Hematopoietic multipotent progenitor cell treated with erythropoietin and hydrocortisone succinate and interleukin-3 and kit ligand, for 15 days (in vitro differentiated cells): ENCODE data around the gene NLRC5.
"Not testable (repeated sequence)": the region's sequence is repeated elsewhere in the genome, so short reads cannot be mapped to it uniquely, and the experiment has no call there.

ENCODE experiments used
- DNase-seq: peaks from one replicate; pipeline ENCODE4 v3.0.0-alpha.2; 2015; ENCODE audit warnings: low spot score

Gene NLRC5

DNA sequence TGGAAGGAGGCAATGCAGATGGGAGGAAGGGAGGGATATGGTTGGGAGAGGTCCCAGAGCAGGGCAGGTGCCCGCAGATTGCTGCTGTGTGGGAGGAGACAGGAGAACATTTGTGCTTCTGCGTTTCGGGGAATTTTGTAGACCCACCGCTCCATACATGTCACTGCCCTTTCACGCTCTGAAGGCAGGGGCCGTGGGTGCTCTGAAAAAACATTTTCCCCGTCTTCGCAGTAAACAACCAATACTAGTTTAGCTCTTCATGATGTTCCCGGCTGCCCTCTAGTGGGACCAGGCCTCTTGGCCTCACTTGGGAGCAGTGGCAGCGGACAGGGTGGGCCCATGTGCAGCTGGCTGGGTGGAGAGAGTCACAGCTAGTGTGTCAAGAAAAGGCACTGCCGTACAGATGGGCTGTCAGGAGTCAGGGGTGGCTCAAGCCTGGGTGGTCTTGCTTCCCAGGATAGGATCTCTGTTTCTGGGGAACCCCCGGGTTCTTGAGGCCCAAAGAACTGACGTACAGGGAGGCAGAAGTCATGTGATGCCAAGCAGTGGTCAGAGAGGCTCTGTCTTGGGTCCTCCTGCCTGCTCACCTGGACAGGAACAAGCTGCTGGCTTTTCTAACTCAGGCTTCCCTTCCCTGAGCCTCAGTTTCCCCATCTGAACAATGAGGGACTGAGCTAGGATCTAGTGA is 56.5 kb downstream of the NLRC5 start:
- peak; percentile 11 for DNase-seq

DNA sequence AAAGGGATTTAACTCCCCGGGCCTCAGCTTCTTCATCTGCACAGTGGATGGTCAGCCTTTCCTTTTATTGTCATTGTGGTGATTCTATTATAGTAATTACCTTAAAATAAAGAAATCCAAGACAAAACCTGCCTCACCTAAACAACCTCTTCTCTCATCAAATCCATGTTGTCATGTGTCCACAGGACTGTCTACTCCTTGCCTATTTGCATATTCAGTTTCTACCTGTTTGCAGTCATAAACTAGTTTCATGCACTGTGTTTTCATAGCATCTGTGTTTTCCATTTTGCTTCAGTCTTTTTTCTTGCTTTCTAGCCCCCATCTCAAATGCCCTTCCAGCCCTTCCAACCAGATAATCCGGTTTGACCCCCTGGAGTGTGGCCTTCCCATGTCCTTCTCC is 58.7 kb downstream of the NLRC5 start:
- no peak for DNase-seq

DNA sequence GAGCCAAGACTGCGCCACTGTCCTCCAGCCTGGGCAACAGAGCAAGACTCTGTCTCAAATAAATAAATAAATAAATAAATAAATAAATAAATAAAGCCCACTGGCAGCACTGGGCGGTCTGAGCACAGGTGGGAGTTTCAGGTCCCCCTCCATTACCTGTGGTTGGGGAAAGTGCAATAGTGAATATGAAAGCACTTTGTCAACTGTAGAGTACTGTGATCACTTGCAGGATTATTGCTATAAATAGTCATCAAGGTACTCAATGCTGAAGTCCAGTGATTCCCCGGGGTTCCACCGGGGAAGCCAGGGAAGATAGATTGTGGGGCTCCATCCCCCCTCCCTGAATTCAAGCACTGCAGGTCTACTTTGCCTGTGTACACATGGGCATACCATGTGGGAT is 60.3 kb downstream of the NLRC5 start:
- no peak for DNase-seq

DNA sequence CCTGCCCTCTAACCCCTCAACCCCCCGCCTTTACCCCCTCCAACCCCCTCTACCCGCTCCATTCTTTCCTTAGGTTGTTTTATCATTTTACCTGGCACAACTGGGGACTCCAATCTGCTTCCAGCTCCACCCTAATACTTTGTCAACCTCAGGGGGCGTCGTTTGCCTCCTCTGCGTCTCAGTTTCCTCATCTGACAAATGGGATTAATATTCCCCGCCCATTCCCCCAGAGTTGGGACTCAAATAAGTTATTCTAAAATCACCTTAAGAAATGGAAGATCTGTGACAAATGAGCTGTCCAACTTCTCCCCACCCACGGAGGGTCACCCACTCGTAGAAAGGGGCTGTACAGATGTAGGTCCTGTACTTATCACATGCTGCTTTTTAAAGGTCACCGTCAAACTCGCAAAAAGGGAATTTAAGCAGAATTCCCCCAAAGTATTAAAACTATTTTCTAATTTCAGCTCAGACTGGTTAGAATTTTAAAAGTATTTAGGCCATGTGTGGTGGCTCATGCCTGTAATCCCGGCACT is 62.4 kb downstream of the NLRC5 start:
- no peak for DNase-seq

DNA sequence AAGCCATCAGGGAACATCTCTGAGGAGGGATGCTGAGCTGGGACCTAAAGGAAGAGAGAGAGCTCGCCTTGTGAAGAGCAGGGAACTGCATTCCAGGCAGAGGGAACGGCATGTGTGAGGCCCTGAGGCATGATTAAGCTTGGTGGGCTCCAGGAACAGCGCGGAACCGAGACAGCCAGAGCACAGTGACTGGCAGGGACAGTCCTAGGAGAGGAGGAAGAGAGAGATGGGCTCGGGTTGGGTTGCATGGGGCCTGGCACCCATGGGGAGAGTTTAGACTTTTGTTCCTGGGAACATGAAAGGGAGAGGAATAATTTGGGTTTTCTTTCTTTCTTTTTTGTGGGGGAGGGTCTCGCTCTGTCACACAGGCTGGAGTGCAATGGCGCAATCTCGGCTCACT is 63.8 kb downstream of the NLRC5 start:
- no peak for DNase-seq

DNA sequence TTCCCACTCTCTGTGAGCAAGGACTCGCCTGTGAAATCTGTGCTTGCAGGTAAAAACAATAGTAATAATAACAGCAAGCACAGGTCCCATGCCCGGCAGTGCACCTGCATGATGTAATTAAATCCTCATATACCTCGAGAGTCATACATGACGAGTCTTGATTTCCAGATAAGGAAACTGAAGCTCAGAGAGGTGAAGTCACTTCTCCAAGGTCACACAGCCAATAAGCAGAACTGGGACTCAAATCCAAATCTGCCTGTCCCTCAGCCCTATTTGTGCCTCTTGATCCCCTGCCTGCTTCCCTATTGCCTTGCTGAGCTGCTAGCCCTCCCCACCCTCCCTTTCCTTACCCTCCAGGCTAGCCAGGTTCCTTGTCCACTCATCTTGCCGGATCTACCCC is 65.0 kb downstream of the NLRC5 start:
- no peak for DNase-seq

DNA sequence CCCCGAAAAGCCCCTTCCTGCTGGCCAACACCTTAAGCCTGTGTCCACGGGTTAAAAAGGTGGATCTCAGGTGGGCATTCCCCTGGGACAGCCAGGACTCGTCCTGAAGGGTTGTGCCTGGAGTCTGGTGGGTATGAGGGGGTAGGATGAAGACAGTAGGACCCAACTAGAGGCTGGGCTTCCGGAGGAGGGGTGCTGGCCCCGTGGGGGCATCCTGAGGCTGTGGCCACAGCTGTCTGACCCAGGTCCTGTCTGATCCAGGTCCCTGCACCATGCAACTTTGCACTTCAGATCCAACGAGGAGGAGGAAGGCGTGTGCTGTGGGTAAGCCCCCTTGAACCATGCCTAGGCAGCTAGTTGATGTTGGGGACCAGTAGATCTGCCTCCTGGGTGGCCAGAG is 65.4 kb downstream of the NLRC5 start:
- no peak for DNase-seq

DNA sequence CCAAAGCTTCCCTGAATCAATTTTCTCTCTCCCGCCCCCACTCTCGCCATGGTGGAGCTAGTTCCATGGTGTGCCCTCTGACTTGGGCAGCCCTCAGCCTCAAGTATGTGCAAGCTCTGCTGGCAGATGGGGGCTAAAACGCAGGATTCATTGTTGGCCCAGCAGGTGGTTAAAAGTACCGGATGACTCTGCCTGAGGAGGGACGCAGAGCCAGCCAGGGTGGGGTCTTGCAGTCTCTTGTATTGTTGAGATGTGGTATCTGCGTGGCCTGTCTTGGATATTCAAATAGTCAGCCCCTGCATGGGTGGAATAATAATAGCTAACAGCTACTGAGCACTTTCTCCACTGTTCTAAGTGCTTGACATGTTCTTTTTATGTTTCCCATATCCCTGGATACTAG is 66.3 kb downstream of the NLRC5 start:
- DNase-seq, result no peak

DNA sequence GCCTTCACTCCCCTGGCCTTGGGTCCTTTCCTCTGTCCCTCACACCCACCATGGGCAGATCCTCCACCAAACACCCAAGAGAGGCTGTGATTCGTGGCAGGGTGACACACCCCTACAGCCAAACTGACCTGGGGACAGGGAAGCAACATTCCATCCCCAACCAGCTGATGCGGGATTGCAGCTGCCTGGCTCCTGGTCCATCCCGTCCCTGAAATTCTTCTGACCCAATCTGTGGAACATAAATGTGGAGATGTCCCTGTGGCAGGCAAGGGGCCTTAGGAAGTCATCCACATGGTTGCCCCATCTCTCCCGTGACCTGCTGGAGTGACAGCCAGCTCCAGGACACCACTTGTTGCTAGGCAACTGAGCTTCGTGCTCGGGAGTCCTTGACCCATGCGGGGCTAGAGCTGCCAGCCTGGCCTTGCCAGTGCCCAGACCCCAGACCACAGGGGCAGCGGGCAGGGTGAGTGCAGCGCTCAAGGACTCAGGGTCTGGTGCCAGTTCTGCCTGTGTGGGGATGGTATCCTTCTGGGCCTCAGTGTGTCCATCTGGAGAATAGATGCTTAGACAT is 69.0 kb downstream of the NLRC5 start:
- DNase-seq, result no peak

DNA sequence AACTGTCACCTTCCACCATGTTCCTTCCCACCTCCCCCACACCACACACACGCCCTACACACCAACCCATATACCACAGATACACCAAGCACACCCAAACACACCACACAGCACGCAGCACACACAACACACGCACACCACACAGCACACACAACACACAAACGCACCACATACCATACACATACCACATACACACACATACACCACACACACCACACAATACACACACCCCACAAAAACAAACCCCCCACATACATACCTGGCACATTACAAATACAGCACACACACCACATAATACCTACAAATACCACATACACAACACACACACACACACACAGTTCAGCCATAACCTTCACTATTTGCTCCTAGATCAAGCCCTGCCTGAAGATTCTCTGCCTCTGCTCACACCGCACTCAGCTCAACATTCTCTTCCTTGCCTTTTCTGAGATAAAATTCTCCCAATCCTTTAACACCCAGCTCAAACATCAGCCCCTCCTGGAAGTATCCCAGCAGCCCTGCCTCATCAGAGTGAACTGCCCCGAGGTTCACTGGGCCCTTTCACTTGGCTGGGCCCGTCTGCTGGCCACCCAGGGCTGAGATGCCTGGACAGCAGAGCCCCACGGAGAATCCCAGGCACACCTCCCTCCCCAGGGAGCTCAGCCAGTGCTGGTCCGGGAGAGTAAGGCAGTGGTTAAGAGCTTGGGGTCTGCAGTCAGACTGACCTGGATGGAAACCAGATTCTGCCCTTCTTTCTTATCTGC is 71.1 kb downstream of the NLRC5 start:
- no peak for DNase-seq

DNA sequence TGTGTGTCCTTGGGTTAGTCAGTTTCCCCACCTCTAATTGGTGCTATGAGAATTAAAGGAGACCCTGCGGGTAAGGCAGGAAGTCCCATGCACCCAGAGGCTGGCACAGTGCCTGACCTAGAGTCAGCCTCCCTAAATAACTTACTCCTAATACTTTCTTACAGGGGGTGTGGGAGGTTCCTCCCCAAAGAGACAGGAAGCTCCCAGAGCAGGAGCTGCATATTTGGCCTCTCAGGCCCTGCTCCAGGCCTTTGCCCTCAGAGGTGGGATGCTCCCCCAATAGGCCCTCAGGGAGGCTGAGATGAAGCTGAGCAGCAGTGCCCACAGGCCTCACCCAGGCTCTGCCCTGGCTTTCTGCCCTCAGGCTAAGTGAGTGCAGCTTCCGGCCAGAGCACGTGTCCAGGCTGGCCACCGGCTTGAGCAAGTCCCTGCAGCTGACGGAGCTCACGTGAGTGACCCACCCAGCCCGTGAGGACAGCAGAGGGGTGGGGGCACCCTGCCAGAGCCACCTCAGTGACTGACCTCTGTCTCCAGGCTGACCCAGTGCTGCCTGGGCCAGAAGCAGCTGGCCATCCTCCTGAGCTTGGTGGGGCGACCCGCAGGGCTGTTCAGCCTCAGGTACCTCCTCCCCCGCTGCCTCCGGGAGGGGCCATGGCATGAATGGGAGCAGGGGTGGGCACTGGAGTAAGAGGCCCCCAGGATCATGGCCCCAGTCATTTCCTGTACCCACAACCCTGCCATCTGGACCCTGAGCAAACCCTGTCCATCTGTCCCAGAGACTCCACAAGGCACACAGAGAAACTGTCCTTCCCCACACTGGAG is 71.9 kb downstream of the NLRC5 start:
- DNase-seq, result no peak

DNA sequence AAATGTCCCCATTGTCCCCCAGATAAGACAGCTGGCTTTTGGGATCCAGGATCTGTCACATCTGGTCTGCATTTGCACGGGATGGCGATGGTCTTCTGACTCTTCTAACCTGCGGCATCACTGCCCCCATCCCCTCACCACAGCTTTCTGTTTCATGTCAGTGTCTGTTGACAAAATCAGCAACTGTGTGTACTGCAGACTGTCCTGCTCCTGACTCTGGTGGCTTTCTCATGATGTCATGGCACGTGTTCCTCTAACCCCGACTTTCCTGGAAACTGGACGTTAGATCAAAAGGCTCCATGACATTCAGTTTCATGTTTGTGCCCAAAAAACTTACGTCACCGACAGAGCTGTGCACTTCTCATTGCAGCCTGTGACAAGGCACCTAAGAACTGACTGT is 73.0 kb downstream of the NLRC5 start:
- DNase-seq, result no peak

DNA sequence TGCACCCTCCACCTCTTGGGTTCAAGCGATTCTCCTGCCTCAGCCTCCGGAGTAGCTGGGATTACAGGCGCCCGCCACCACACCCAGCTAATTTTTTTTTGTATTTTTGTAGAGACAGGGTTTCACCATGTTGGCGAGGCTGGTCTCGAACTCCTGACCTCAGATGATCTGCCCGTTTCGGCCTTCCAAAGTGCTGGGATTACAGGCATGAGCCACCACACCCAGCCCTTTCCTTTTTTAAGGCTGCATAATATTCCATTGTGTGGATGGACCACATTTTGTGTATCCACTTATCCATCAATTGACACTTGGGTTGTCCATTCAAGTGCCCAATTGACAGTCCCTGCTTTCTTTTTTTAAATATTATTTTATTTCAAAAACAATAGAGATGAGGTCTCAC is 73.8 kb downstream of the NLRC5 start:
- not testable (repeated sequence) for DNase-seq

DNA sequence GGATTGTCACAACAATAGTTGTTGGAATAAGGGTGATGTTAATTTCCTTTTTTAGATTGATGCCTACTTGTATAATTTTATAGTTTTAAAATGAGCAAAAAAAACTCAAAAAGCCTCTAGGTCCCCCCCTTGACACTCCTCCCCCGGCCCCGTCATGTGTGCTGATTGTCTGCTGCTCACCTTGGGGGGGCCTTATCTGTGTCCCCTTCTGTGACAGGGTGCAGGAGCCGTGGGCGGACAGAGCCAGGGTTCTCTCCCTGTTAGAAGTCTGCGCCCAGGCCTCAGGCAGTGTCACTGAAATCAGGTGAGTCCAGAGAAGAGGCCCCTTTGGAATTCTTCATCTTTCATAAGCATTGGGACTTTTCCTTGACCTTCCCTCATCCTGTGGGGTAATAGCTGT is 75.6 kb downstream of the NLRC5 start:
- DNase-seq, result no peak

DNA sequence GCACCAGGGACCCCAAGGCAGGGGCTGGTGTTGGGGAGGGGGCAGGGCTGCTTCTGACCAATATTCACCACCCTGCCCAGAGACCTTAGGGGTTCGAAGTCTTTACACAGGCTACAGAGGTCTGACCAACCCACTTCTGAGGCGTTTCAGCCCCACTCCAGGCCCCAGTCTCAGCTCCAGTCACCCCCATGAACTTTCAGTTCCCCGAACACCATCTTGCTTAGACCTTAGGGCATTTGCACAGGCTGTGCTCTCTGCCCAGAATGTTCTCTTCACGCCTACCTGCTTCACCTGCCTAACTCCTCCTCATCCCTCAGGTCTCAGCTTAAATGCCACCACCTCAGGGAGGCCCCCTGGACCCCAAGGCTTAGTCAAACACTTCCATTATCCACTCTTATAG is 77.3 kb downstream of the NLRC5 start:
- no peak for DNase-seq

DNA sequence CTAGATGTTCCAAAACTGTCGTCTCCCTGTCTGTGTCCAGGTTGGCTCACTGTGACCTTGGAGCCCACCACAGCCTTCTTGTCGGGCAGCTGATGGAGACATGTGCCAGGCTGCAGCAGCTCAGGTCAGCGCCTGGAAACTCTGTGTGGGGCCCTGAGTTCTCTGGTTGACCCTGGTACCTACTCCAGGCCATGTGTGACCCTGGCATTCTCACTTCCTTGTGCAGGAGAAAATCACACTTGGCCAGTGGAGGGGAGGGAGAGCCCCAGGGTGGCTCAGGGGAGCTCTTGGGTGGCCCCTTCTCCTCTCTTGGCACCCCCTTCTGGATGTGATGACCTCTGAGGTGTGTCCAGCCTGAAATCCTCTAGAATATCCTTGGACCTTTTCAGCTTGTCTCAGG is 78.0 kb downstream of the NLRC5 start:
- no peak for DNase-seq

DNA sequence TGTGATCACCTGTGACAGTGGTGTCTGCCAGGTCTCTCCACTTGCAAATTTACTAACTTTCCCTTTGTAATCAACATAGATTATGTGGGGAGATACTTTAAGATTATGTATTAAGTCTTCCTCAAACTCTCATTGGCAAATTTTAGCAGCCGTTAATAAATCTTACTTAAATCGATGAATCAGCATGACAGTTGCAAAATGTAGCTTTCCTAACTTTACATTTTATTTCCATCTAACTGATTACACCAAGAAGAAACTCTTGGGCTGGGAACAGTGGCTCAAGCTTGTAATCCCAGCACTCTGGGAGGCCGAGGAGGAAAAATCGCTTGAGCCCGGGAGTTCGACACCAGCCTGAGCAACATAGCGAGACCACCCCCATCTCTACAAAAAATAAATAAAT is 79.7 kb downstream of the NLRC5 start:
- DNase-seq, result no peak

DNA sequence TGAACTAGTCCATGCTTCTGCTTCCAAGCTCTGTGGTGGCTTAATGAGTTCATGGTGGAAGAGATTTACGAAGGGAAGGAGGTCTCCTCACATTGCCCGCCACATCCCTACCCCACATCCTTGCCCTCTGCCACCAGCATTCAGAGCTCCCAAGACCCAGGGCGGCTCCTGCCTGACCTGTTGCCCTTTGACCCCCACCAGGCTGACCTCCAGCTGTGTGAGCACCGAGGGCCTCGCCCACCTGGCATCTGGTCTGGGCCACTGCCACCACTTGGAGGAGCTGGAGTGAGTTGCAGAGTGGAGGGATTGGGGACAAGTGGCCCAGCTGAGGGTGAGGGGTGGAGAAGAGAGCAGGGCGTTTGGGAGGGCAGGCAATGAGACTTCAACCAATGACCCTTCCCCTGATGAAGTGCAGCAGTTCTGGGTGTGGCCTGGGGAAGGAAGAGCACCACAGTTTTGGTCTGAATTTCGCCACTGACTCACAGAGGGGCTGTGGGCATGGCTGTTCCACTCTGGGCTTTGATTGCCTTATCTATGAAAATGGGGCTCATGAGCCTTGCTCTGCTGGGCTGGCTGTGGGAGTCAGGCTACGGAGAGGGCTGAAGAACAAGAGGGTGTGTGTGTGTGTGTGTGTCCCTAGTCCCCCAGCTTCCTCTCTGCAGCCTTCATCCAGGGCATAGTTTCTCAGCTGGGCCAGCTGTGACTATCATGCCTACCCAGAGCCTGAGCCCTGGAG is 80.4 kb downstream of the NLRC5 start:
- DNase-seq, result no peak

DNA sequence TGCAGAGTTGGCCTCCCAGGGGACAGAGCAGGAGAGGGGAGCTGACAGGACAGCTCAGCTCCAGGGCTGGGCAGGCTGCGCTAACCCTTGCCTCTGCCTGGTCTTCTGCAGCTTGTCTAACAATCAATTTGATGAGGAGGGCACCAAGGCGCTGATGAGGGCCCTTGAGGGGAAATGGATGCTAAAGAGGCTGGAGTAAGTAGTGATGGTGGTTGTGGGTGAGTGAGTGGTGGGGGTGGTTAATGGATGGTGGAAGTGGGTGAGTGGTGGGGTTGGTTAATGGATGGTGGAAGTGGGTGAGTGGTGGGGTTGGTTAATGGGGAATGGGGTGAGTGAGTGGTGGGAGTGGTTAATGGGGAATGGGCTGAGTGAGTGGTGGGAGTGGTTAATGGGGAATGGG is 81.1 kb downstream of the NLRC5 start:
- no peak for DNase-seq

DNA sequence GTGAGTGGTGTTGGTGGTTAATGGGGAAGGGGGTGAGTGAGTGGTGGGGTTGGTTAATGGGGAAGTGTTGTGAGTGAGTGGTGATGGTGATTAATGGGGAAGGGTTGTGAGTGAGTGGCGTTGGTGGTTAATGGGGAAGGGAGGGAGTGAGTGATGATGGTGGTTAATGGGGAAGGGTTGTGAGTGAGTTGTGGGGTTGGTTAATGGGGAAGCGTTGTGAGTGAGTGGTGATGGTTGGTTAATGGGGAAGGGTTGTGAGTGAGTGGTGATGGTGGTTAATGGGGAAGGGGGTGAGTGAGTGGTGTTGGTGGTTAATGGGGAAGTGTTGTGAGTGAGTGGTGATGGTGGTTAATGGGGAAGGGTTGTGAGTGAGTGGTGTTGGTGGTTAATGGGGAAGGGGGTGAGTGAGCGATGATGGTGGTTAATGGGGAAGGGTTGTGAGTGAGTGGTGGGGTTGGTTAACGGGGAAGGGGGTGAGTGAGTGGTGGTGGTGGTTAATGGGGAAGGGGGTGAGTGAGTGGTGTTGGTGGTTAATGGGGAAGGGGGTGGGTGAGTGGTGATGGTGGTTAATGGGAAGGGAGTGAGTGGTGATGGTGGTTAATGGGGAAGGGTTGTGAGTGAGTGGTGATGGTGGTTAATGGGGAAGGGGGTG is 81.8 kb downstream of the NLRC5 start:
- not testable (repeated sequence) for DNase-seq
